Keratinocyte (primary cell): Measurements from ENCODE around the gene JAM3. TPM values are rescaled to one million over a fixed set of nuclear protein-coding genes. Genes with fewer than 3 reads are reported as not detected.

ENCODE experiments used
- DNase-seq: peaks from one replicate; pipeline ENCODE4 v3.0.0-alpha.2; 2011; ENCODE audit warnings: low read depth, missing footprints, low spot score
- FAIRE-seq: peaks from 2 replicates; lab custom pipeline; 2011; peaks lifted over from hg19 to GRCh38; lab: Jason Lieb, UNC
- H2AFZ ChIP-seq: 2 replicates; pipeline ENCODE4 v1.6.0; 2012; ENCODE audit warnings: low read length, control low read depth, inconsistent platforms; ENCODE audit not compliant: control insufficient read depth
- H3K27ac ChIP-seq: 2 replicates; pipeline ENCODE4 v1.5.1; 2011; ENCODE audit warnings: low read length; ENCODE audit not compliant: control insufficient read depth, insufficient read depth
- H3K27me3 ChIP-seq: 3 replicates; pipeline ENCODE4 v1.6.0; 2011; ENCODE audit warnings: low read length; ENCODE audit not compliant: control insufficient read depth, insufficient read depth; ENCODE audit errors: extremely low read depth
- H3K36me3 ChIP-seq, 2 experiments: 2 replicates in 1 of 2; 3 replicates in 1 of 2; pipeline ENCODE4 v1.5.1; 2011; ENCODE audit warnings: low read length in 2 of 2, mild to moderate bottlenecking in 1 of 2; ENCODE audit not compliant: control insufficient read depth in 2 of 2, insufficient read depth in 2 of 2; ENCODE audit errors: extremely low read depth in 1 of 2
- H3K4me1 ChIP-seq: 3 replicates; pipeline ENCODE4 v1.5.1; 2011; ENCODE audit warnings: low read length; ENCODE audit not compliant: control insufficient read depth, insufficient read depth; ENCODE audit errors: extremely low read depth
- H3K4me2 ChIP-seq: 3 replicates; pipeline ENCODE4 v1.6.0; 2011; ENCODE audit warnings: low read depth, low read length; ENCODE audit not compliant: control insufficient read depth, insufficient read depth; ENCODE audit errors: extremely low read depth
- H3K4me3 ChIP-seq, 3 experiments: fragments of 200-600 bp in 1 of 3; sonication (generic) in 1 of 3; 2 replicates in 2 of 3; 3 replicates in 1 of 3; pipeline ENCODE4 v1.5.1; 2011 to 2016; ENCODE audit warnings: low read length in 3 of 3, mild to moderate bottlenecking in 3 of 3, control low read depth in 2 of 3, inconsistent platforms in 1 of 3, low read depth in 1 of 3, mixed read lengths in 1 of 3, mixed run types in 1 of 3, moderate library complexity in 1 of 3; ENCODE audit not compliant: control insufficient read depth in 2 of 3, insufficient read depth in 2 of 3; ENCODE audit errors: extremely low read depth in 1 of 3
- H3K79me2 ChIP-seq: 2 replicates; pipeline ENCODE4 v1.6.0; 2012; ENCODE audit warnings: low read length; ENCODE audit not compliant: control insufficient read depth, insufficient read depth
- H3K9ac ChIP-seq: 3 replicates; pipeline ENCODE4 v1.6.0; 2011; ENCODE audit warnings: low read length; ENCODE audit not compliant: control insufficient read depth, insufficient read depth; ENCODE audit errors: extremely low read depth
- H3K9me1 ChIP-seq: 3 replicates; pipeline ENCODE4 v1.6.0; 2011; ENCODE audit warnings: low read length; ENCODE audit not compliant: control insufficient read depth, insufficient read depth; ENCODE audit errors: extremely low read depth
- H3K9me3 ChIP-seq: 2 replicates; pipeline ENCODE4 v1.5.1; 2012; ENCODE audit warnings: low read depth, low read length; ENCODE audit not compliant: control insufficient read depth
- H4K20me1 ChIP-seq: 3 replicates; pipeline ENCODE4 v1.6.0; 2011; ENCODE audit warnings: low read length; ENCODE audit not compliant: control insufficient read depth, insufficient read depth; ENCODE audit errors: extremely low read depth
- CTCF ChIP-seq, 3 experiments: IDR thresholded peaks in 1 of 3; conservative IDR thresholded peaks in 1 of 3; optimal IDR thresholded peaks in 1 of 3; 2 replicates in 2 of 3; 3 replicates in 1 of 3; pipeline versions ENCODE3 to v1.5.1; 2011; ENCODE audit warnings: low read length in 3 of 3, mild to moderate bottlenecking in 3 of 3, moderate library complexity in 2 of 3, control low read depth in 1 of 3, inconsistent platforms in 1 of 3; ENCODE audit not compliant: insufficient read depth in 2 of 3; ENCODE audit errors: extremely low read depth in 1 of 3
- EZH2 ChIP-seq: IDR thresholded peaks from one replicate; pipeline ENCODE4 v1.6.1; 2012; ENCODE audit warnings: inconsistent platforms, mild to moderate bottlenecking, low read length, moderate library complexity
- dilution Hi-C: fragments of 300-500 bp; cut with MboI; formaldehyde crosslinking; loops from one replicate; pipeline ENCODE4 v1.7.0; 2020; ENCODE audit warnings: low sequenced_read_pairs; ENCODE audit not compliant: extremely low pct_ligation_motif_present
- polyA plus RNA-seq, 5 experiments: library from polyadenylated mRNA; depleted of rRNA in 3 of 5; stranded (reverse) in 3 of 5; stranded (forward) in 1 of 5; unstranded in 1 of 5; fragments of >200 nt; gene quantifications; 1 replicate in 1 of 5; 2 replicates in 3 of 5; 3 replicates in 1 of 5; pipeline versions ENCODE4 v1.2.1 to v1.2.3, GENCODE V29; 2011 to 2012; ENCODE audit warnings: missing spikeins in 2 of 5, low read depth in 1 of 5, low replicate concordance in 1 of 5

Gene JAM3
- polyA plus RNA-seq, 1 donor (not counting 4 experiments of a cell fraction or from before 2014, with no cell fraction given): 11.4 TPM

- FAIRE-seq: no peak
- no peaks in the 10 kb centered on the region for H4K20me1 ChIP-seq
- no peaks in the 10 kb centered on the region for H3K36me3 ChIP-seq
- H3K79me2 ChIP-seq: no peaks in the 10 kb centered on the region
- no peak for DNase-seq
- no peak overlapping the region for H3K4me3 ChIP-seq
- TF ChIP-seq CTCF (optimal IDR thresholded peaks at IDR 0.05 in 1 of 3, IDR thresholded peaks at IDR 0.05 in 1 of 3, conservative IDR thresholded peaks at IDR 0.05 in 1 of 3; ENCODE audit: extremely low read depth in 1 of 3, insufficient read depth in 2 of 3, low read length in 3 of 3) (no peak), EZH2 (no peak)
- no peak overlapping the region for H3K9ac ChIP-seq
- H3K9me1 ChIP-seq: no peaks in the 10 kb centered on the region
- H2AFZ ChIP-seq: no peak overlapping the region
- no peaks in the 10 kb centered on the region for H3K9me3 ChIP-seq
- H3K27ac ChIP-seq: no peak overlapping the region
- H3K4me1 ChIP-seq: no peaks in the 10 kb centered on the region
- peaks cover 4% of the 10 kb centered on the region for H3K27me3 ChIP-seq
- no peak overlapping the region for H3K4me2 ChIP-seq
- dilution Hi-C loops: no loop called here
These were observed 5.8 kb upstream of the JAM3 start for GRCh38 chr11:134063124-134063495.

GRCh38 chr11:134063991-134064747, 4.7 kb upstream of the JAM3 start:
- Histone ChIP-seq H3K27me3 (peaks cover 4% of the 10 kb centered on the region), H3K4me3 (no peak overlapping the region), H3K4me2 (no peak overlapping the region), H4K20me1 (no peaks in the 10 kb centered on the region), H3K79me2 (no peaks in the 10 kb centered on the region), H3K4me1 (no peaks in the 10 kb centered on the region), H3K36me3 (no peaks in the 10 kb centered on the region), H3K9ac (no peak overlapping the region), H3K9me1 (no peaks in the 10 kb centered on the region), H2AFZ (no peak overlapping the region), H3K9me3 (no peaks in the 10 kb centered on the region), H3K27ac (no peak overlapping the region)
- dilution Hi-C loops: no loop called here
- FAIRE-seq (no peak), DNase-seq (no peak)
- TF ChIP-seq EZH2 (no peak), CTCF (optimal IDR thresholded peaks at IDR 0.05 in 1 of 3, IDR thresholded peaks at IDR 0.05 in 1 of 3, conservative IDR thresholded peaks at IDR 0.05 in 1 of 3; ENCODE audit: extremely low read depth in 1 of 3, insufficient read depth in 2 of 3, low read length in 3 of 3) (no peak)
